GM19438 (cell line): ENCODE results near the gene YWHAH.
"Not testable (repeated sequence)": the region's sequence is repeated elsewhere in the genome, so short reads cannot be mapped to it uniquely, and the experiment has no call there.

ENCODE experiments used
- ATAC-seq: cut with Tn5 transposase; IDR thresholded peaks from one replicate; pipeline ENCODE4 v1.9.1; 2021; ENCODE audit warnings: low read depth; ENCODE audit not compliant: unreplicated experiment

The YWHAH gene

DNA sequence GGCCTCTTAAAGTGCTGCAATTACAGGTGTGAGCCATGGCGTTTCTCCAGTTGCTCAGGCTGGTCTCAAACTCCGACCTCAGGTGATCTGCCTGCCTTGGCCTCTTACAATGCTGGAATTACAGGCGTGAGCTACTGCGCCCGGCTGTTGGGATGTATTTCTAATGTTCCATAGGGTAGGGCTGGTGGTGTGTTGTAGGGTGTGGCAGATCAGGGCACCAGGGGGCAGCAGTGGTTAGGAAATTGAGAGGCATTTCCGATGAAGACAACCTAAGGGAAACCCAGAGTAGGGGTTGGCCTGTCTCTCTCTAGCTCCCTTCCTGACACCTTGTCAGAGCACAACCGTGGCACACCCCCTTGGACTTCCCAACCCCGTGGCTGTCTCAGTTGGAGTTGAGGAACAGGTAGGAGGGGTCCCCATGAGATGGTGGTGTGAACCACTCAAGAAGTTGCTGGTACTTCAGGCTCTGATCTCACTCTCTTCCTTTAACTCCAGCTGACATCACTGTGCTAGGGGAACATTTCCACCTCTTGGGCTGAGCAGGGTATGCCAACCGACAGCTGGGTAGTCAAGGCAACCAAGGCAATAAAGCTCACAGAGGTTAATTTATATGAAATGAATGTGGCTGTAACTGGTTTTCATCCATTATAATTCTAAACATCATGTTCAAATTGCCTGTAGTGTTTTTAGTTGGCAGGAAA, 33.0 kb downstream of the YWHAH start:
- ATAC-seq = no peak

GRCh38 chr22:31977939-31978338, 33.6 kb downstream of the YWHAH start:
- no peak for ATAC-seq

DNA sequence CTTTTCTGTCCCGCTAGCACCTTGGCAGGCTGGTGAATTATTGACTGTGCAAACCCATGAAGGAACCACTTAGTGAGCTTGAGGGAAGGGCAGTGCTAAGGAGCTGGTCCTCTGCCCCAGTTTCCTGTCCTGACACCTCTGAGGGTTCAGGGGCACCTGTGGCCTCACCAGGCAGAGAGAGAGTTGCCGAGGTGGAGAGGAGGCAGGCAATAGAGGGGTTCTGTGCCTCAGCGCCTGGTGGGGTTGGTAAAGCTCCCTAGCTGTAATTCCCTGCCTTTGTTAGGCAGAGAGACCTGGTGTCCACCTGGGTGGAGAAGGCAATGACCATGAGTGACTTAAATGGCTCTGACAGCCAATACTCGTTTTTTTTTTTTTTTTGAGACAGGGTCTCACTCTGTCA, 36.3 kb downstream of the YWHAH start:
- no peak for ATAC-seq

DNA sequence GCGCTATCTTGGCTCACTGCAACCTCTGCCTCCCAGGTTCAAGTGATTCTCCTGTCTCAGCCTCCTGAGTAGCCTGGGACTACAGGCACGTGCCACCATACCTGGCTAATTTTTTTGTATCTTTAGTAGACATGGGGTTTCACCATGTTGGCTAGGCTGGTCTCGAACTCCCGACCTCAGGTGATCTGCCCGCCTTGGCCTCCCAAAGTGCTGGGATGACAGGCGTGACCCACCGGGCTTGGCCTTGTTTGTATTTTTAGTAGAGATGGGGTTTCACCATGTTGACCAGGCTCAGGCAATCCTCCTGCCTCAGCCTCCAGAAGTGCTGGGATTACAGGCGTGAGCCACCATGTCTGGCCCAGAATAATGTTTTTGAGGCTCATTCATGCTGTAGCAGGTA, 37.6 kb downstream of the YWHAH start:
- not testable (repeated sequence) for ATAC-seq

DNA sequence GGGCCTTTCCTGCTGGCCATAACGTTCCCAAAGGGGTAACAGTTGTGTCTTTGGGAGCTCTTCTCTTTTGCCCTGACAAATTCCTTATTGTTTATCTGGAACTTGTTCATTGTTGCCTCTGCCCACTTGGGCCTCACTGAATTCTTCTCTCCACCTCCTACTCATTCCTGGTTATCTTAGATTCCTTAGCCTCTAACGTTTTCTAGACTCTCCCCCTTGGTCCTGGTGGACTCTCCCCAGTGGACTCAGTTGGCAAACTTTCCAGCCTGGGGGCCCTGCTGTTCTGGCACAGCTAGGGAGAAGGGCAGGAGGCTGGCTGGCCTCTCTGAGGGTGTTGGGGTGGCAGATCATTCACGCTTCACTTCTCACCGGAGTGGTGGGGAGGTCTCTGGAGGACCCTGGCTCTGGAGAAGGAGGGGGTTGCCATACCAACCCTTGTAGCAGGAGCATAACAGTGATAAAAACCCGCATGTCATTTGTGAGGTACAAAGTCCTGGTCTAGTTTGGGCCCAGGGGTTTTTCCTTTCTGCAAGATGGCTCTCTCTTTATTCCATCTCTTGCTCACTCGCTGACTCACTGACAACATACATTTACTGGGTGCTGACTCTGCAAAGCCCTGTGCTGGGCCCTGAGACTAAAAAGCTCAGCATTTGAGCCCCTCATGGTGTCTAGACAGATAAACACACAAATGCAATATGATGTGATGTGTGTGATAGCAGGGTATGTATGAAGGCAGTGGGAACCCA, 39.7 kb downstream of the YWHAH start:
- no peak for ATAC-seq

GRCh38 chr22:31987218-31987617, 42.9 kb downstream of the YWHAH start:
- ATAC-seq = no peak

- no peak for ATAC-seq
These were observed 46.9 kb downstream of the YWHAH start for GRCh38 chr22:31991102-31991839.

- ATAC-seq = no peak
These were observed 50.7 kb downstream of the YWHAH start for GRCh38 chr22:31995046-31995445.

GRCh38 chr22:31995807-31996206, 51.5 kb downstream of the YWHAH start:
- no peak for ATAC-seq

GRCh38 chr22:31998784-31999385, 54.5 kb downstream of the YWHAH start:
- ATAC-seq = no peak

GRCh38 chr22:32000181-32000580, 55.8 kb downstream of the YWHAH start:
- no peak for ATAC-seq

GRCh38 chr22:32005453-32005852, 61.1 kb downstream of the YWHAH start:
- no peak for ATAC-seq
